GM18951 (cell line): ENCODE measurements around the gene SFMBT2.

ENCODE experiments used
- POLR2A ChIP-seq: IDR thresholded peaks from 4 replicates; pipeline ENCODE4 v1.6.1; 2011; ENCODE audit warnings: mild to moderate bottlenecking; ENCODE audit not compliant: insufficient read length, insufficient read depth; ENCODE audit errors: extremely low read depth
- in situ Hi-C: fragments of 300-500 bp; cut with MboI; formaldehyde crosslinking; loops from one replicate; pipeline ENCODE4 v1.12.0; 2022; ENCODE audit warnings: low sequenced_read_pairs, mixed read lengths, inconsistent platforms; ENCODE audit not compliant: unreplicated experiment

Gene SFMBT2

GRCh38 chr10:7296648-7297047 lies 114.2 kb downstream of the SFMBT2 start:
- no peak for TF ChIP-seq POLR2A
- in situ Hi-C loops, result no loop called here

GRCh38 chr10:7296076-7296475 lies 114.8 kb downstream of the SFMBT2 start:
- no peak for TF ChIP-seq POLR2A
- in situ Hi-C loops, result no loop called here

- TF ChIP-seq POLR2A, result no peak
- in situ Hi-C loops, result no loop called here
Observed at GRCh38 chr10:7293378-7293920, 117.4 kb downstream of the SFMBT2 start.

GRCh38 chr10:7291487-7292270 lies 119.2 kb downstream of the SFMBT2 start:
- in situ Hi-C loops, result no loop called here
- no peak for TF ChIP-seq POLR2A

- in situ Hi-C loops, result no loop called here
- TF ChIP-seq POLR2A, result no peak
Observed at GRCh38 chr10:7288060-7288690, 122.7 kb downstream of the SFMBT2 start.

- in situ Hi-C loops, result no loop called here
- TF ChIP-seq POLR2A, result no peak
Observed at GRCh38 chr10:7287377-7287776, 123.5 kb downstream of the SFMBT2 start.

- in situ Hi-C loops, result no loop called here
- no peak for TF ChIP-seq POLR2A
Observed at GRCh38 chr10:7285522-7286322, 125.1 kb downstream of the SFMBT2 start.

- in situ Hi-C loops, result no loop called here
Observed at GRCh38 chr10:7283246-7283645, 127.6 kb downstream of the SFMBT2 start.

GRCh38 chr10:7282457-7282856 lies 128.4 kb downstream of the SFMBT2 start:
- in situ Hi-C loops, result no loop called here
- no peak for TF ChIP-seq POLR2A

More at GRCh38 chr10:7283246-7283645, 127.6 kb downstream of the SFMBT2 start:
- no peak for TF ChIP-seq POLR2A

- in situ Hi-C loops, result no loop called here
- TF ChIP-seq POLR2A, result no peak
Observed at GRCh38 chr10:7281429-7281828, 129.4 kb downstream of the SFMBT2 start.

GRCh38 chr10:7279303-7279702 lies 131.5 kb downstream of the SFMBT2 start:
- in situ Hi-C loops, result no loop called here
- TF ChIP-seq POLR2A, result no peak

- in situ Hi-C loops, result no loop called here
- TF ChIP-seq POLR2A, result no peak
Observed at GRCh38 chr10:7277867-7278266, 133.0 kb downstream of the SFMBT2 start.

GRCh38 chr10:7277432-7277831 lies 133.4 kb downstream of the SFMBT2 start:
- in situ Hi-C loops, result no loop called here
- TF ChIP-seq POLR2A, result no peak
